Medulla oblongata (tissue), 1 donor: ENCODE data around the gene ELF5.

Source experiments
- DNase-seq: peaks from one replicate; pipeline ENCODE4 v3.0.0-alpha.2; 2015; ENCODE audit errors: extremely low spot score

Gene ELF5

DNA sequence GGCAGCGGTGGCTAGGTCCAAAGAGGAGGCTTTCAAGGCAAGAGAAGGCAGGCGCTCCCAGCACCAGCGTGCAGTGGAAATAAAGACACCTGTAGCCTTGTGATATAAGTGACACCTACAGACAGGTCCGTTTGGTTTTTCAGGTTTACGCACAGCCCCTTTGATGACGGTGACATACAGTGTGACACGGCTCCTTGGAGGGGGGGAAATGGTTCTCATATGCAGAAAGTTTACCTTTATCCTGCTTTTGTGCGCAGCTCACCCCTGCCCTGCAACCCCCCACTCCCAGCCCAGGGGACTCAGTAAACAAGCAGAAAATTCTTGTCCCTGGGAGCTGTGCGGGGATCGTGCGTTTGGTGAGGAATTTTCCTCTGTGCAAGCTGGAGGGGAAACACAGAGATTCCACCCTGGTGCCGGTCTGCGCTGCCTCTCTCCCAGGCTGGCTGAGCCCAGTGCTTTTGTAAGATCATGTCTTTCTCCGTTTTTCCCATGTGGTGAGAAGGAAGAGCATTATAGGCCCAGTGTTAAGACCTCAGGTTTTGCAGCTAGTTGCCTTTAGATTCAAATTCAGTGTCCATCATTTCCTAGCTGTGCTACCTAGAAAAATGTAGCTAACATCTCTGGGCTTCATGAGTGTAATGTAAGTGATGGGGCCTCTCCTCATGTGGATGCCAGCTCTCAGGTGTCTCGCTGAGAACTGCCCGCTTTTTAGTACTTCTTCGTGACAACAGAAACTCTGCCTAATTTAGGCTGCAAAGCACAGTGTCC is at the start of gene ELF5:
TSS of gene ELF5 (minus strand) at position 113 of the 768 bp plus-strand sequence. CDS start 8,045 bp downstream, outside the sequence.
- DNase-seq, result no peak

DNA sequence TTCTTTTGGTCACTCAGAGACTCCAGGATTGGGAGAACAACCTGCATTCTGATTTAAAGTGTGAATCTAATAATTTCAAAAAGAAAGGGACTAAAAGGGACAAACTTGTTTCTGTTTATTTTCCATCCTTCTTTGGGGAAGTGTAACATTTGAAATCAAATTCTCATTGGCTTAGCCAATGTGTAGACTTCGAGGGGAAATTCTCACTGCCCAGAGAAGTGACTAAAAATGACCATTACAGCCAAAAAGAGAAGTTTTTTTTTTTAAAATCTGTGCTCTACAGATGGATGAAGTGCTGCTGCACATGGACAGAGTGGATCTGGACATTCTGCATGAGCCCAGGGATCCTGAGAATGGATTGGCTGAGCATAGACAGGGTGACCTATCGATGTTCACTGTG is 49.4 kb upstream of the ELF5 start:
- DNase-seq, result no peak

DNA sequence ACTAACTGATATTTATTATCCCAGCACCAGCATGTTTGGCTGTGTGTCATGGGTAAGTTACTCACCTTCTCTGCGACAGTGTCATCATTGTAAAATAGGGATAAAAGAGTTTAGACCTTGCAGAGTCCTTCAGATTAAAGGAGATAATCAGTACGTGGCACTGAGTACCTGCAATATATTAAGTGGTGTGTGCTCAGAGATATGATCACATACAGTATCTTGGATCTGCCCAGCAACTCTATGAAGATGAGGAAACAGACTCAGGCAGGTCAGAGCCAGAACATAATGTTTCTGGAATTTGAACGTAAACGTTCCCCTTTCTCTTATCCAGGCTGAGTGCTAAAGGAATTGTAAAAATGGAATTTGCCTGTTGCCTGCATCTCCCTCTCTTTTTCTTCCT is 46.9 kb upstream of the ELF5 start:
- DNase-seq, result no peak

DNA sequence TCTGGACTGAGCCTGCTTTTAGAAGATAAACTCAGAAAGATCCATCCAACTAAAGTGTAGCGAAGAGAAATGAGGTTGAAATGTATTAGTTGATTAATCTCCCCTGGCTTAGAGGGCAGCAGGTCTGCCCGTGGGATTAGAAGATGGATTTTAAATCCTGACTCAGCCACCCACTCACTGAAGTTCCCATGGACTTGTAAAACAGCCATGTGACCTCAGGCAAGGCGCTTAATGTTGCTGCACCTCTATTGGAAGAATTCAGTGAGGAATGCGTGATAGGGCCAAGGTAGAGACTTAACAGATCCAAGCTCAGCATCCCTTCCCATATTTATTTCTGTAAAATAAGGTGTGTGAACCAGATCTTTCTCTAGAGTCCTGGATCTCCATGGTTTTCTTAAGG is 45.1 kb upstream of the ELF5 start:
- DNase-seq, result no peak

DNA sequence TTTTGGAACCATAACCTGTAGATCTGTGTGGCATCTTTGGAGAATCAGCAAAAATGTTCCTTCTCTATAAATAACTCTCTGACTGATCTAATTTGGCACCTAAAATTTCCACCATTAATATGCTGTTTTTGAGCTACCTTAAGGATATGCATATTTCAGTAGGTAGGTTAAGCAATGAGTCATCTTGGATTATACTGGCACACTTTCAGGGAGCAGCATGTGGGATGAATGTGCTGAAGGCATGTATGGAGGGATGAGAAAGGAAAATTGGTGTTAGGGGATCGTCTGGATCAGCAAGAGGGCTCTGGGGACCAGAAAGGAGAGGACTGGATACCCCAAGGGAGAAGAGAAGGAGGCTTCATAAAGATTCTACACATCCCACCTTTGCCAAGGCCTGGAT is 44.6 kb upstream of the ELF5 start:
- DNase-seq, result no peak

DNA sequence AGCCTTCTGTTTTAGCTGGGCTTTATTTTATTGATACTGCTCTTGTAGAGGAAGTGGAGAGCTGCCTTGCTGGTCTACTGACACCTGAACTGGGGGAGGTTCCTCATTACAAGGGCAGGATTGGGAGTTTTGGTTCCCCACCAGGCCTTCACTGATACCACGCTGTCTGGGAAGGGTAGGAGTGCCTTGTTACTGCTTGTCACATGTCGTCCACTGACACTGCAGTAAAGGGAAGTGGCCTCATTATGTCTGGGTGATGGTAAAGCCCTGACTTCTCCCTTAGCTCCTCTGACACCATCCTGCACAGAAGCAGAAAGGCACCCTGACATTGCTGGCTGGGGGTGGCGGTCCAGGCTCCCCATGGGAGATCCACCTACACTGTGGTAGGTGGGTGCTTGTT is 38.7 kb upstream of the ELF5 start:
- DNase-seq, result peak; percentile 85

DNA sequence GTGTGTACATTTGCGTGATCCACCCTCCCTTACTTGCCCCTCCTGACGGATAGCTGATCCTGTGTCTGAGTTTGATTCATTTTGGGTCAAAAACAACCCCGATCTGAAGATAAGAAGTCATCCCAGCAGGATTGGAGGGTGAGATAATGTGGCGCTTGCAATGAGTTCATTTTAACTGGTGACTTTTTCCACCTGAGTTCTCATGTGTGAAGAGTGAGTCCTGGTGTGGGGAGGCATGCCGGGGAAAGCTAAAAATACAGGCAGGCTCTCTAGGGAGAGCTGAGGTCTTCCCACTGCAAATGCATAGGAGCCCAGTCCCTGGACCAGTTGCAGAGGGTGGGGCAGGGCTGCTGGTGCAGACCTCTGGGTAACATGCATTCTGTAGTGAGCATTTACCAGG is 35.7 kb upstream of the ELF5 start:
- no peak for DNase-seq

DNA sequence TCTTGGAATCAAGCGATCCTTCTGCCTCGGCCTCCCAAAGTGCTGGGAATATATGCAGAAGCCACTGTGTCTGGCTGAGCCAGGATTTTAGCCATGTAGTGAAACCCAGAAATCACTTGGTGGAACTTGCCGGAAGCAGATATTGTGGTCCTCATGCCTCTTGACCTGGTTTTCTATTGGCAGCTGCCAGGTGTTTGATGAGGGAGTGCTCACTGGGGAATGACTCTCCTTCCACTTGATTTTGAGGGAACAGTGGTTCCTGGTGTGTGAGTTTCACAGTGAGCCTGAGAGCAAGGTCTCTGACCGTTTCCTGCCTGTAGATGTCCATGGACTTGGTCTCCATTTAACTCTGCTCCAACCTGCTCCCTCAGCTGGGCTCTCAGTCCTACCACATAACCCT is 34.7 kb upstream of the ELF5 start:
- DNase-seq, result no peak

DNA sequence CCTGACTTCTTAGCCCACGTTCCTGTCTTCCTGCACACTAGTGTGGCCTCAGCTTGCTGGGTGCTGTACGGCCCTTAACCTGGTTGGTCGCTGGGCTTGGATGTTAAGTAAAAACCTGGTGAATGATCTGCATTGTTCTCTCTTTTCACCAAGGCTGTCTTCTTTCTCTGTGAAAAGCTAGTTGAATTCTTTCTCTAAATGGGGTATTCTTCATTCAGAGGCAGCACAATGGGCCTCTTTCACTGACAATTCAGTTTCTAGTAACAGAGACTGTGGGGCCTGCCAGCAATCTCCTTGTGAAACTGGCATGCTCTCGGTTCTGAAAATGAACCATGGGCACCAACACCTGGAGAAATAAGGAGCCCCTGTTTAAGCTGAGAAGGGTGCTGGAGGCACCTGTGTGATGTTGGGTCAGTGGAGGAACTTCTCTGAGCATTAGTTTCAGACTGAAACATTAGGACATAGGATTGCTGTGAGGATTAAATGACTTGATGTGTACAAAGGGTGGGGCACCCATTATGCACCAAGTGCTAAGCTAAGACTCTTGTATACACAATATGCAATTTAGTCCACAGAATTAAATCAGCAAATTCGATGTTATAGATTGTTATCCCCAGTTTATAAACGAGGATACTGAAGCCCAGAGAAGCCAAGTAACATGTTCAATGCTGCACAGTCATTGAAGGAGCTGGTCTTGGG is 33.1 kb upstream of the ELF5 start:
- DNase-seq, result peak; percentile 93

DNA sequence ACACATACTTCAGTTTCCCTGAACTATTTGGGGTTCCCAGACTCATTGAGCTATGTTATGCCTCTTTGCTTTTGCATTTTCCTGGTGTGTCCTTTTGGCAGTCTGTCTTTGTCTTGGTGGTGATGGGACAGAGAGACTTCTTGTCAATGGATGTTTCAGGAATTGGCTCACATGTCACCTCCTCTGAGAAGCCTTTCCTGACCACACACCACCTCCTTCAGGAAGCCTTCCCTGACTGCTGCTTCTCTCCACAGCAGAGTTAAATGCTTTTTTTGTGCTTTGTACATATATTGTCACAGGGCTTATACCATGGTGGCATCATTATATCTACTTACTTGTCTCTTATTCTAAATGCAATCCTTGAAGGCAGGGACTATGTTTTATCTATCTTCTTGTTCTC is 28.5 kb upstream of the ELF5 start:
- no peak for DNase-seq

DNA sequence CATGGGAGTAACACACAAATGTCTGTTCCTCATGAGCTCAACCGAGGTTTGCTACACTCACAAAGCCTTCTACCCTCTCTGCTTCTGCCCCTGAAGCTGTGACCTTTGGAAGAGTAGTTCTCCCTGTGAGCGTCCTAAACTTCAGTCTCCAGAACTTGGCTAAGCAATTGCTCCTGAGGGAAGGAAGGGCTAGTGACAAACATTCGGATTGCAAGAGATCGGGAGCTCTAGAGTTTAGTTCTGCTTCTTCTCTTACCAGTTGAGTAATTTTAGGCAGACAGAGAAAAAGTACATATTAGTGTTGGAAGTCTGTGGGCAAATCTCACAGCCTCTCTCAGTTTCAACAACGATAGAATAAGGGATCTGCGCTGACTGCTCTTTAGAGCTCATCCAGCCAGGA is 27.3 kb upstream of the ELF5 start:
- no peak for DNase-seq

DNA sequence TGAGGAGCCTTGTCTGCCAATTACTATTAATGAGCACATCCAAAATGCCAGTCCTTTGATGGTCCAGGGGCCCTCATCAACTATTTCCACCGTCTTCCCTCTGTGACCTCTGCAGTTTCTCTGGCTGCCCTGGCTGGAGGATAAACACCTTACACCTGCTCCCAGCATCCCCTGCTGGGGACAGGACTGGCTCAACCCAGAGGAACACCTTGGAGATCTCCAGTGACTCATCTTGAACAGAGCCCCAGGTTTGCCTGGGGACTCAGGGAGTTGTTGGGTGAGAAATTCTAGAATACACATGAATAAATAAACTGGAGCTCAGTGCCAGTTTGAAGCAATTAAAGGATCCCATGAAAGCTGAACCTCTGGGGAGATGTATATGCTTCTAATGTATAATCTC is 24.0 kb upstream of the ELF5 start:
- DNase-seq, result no peak

DNA sequence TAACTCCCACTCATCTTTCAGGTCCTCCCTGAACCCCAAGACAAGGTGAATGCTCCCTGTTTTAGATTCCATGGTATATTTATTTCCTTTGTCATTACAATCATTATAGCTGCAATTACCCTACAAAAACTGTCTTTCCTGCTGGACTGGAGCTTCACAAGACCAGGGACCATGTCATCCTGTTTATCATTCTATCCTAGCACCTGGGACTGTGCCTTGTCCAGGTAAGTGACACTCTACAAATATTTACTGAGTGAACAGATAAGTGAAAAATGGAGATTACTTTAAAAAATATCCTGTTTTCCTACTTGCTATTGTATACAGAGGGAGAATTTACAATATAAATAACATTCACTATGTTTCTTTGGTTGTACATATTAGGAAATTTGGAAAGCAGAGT is 22.5 kb upstream of the ELF5 start:
- no peak for DNase-seq

DNA sequence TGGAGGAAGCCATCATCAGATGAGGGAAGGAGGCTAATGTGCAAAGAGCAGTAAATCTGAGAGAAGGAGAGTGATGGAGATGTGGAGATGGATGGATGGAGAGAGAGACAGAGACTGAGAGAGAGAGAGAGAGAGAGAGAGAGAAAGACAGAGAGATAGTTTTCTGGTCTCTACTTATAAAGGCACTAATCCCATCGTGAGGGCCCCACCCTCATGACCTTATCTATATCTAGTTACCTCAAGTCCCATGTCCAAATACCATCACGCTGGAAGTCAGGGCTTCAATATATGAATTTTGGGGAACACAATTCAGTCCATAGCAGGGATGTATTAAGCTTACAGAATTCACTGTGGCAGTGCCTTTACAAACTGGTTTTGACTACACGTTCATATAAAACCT is 21.2 kb upstream of the ELF5 start:
- DNase-seq, result no peak

DNA sequence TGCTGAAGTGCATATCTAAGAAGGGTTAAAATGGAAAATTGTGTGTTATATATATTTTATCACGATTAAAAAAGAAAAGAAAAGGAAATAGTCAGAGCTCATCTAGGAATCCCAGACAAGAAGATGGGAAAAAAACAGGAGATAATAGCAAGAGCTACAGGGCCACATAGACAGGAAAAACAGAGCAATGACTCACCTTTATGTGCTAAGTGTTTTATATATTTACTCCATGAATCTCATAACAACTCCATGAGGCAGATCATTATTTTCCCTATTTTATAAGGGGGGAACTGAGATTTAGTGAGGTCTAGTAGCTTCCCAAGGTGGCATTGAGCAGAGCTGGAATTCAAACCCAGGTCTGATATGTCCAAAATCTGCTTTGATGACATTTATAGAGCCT is 18.1 kb upstream of the ELF5 start:
- DNase-seq, result no peak

DNA sequence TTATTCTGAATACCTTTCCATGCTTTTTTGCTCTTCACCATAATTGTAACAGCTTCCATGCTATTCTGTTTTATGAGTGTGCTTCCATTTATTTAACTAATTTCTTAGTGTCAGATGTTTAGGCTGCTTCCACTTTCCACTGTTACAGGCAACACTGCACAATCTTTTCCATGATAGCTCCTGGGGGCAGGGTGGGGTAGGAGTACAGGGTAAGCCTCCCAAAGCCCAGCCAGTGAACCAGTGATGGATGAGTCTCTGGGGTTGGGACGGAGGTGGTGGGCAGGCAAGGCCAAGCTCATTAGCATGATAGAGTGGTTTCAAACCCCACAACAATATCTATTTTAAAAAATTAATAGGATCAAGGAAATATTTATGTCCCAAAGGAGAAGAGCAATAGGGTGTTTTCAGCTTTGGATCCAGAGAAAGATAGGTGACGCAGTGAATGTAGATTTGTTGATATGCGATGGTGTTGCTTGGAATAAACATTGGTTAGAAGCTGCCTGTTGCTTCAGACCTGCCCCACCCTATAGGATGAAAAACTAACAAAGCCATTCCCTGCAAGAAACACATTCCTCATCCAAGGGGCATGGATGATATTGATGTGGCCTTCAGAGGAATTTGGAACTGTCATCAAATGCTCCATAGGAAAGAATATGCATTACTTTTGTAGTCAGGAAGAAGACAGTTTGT is 17.1 kb upstream of the ELF5 start:
- DNase-seq, result no peak

DNA sequence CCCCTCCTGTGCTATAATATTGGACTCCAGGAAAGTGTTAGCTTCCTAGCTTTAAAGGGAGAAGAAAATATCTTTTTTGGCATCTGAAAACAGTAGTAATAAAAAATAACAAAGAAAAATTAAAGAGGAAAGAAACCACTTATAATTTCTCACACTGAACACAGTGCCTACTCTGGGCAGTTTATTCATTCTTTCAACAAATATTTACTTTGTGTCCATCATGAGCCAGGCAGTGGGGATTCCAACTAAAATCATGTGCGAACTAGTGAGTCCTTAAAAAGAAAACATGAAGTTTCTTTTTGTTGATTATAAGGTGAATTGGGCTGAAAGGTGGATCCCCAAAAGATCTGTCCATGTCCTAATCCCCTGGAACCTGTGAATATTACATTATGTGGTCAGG is 16.0 kb upstream of the ELF5 start:
- no peak for DNase-seq

DNA sequence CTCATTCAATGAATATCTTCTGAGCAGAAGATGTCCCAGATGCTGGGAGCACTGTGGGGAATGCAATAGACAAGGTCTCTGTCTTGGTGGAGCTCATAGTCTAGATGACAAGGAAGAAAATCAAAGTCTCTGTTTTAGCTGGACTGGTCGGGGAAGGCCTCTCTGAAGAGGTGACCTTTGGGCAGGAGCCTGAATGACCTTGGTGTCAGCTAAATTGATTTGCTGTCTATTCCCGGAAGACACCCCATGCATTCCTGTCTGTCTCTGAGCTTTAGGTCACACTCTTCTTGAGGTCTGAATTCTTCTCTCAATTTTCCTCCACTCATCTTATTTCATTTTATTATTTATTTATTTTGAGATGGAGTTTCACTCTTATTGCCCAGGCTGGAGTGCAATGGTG is 14.5 kb upstream of the ELF5 start:
- DNase-seq, result no peak

DNA sequence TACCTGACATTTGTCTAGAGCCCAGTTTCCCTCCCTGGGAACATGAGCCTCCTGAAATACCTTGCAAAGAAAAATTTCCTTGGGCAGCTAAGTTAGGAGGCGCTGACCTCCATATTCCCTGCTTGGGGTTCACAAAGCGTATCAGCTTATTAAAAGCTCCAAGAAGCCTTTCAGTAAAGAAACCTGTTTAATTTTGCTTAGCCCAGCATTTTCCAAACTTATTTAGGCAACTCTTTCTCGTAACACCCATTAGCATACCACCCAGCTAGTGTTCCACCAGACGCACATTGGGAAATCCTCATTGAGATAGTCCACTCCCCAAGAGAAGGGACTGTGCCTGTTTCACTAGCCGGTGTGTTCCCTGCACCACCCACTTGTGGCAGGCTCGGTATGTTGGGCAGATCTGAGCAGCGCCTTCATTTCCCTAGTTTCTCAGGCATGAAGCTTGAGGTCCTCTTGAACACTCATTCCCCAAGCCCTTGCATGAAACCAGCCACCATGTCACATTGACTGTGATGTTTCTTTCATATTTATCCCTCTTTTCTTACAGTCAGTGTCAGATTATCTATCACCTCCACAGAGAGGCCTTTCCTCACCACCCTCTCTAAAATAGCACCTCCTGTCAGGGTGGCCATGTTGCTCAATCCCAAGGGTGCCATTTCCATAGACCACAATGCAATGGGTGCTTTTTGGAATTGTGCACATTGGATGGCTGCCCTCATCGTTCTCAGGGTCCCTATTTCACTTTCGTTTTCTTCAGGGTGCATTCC is 12.5 kb upstream of the ELF5 start:
- DNase-seq, result no peak

DNA sequence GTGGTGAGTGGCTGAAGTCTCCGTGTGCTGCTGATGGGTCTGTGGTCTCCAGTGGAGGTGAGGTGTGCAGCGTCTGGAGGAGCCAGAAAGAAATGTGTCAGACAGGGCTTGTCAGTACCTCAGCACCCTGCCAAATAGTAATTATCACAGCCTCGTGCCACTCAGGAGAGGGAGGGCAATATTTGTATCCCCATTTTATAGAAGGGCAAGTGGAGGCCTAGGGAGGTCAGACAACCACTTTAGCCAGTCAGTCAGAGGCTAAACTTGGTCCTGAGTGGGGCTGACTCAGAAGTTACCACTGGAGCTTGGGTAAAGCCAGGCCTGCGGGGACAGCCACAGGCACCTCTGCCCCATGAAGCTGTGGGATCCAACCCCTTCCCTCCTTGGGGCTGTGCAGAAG is 11.5 kb upstream of the ELF5 start:
- DNase-seq, result no peak

DNA sequence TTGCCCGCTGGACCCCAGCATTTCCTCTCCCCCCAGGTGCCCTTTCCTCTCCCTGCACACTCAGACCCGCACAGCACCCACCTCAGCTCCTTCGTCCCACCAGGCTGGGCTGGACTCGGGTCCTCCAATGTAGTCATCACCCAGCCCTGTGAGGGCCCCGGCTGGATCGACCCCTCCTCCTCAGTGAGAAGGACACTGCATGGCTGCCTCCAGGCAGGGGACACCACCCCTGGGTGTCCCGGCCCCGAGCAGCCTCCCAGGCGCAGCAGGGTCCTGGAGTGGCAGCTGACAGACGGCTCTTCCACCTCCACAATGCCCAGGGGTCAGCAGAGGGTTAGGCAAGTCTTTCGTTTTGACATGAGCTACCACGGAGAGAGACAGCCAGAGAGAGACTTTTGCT is 11.1 kb upstream of the ELF5 start:
- no peak for DNase-seq

DNA sequence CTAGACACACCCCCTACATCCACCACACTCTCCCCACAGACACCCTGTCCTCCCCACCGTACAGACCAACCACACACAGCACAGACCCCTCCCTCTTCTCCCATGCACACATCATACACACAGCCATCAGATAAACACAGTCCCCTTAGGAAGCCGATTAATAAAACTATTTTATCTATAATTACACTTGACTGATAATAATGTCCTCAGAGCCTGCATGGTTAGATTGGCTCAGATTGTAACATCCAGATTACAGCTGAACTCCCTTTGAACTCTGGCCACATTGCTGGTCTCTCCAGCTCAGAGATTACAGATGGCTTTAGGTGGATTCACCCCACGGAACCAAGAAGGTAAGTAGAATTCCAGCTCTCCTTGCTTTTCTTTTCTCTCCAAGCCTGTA is 9.5 kb upstream of the ELF5 start:
- no peak for DNase-seq
